Activated CD4-positive, CD25-positive, alpha-beta regulatory T cell treated with anti-CD3 and anti-CD28 coated beads, Interleukin-2, amount 50 U/mL, for 16 hours (primary cell): ENCODE results near the gene LSM4.

Source experiments
- DNase-seq: peaks from one replicate; pipeline ENCODE4 v3.0.0-alpha.2; 2020; ENCODE audit warnings: low read depth, low spot score

LSM4 gene

DNA sequence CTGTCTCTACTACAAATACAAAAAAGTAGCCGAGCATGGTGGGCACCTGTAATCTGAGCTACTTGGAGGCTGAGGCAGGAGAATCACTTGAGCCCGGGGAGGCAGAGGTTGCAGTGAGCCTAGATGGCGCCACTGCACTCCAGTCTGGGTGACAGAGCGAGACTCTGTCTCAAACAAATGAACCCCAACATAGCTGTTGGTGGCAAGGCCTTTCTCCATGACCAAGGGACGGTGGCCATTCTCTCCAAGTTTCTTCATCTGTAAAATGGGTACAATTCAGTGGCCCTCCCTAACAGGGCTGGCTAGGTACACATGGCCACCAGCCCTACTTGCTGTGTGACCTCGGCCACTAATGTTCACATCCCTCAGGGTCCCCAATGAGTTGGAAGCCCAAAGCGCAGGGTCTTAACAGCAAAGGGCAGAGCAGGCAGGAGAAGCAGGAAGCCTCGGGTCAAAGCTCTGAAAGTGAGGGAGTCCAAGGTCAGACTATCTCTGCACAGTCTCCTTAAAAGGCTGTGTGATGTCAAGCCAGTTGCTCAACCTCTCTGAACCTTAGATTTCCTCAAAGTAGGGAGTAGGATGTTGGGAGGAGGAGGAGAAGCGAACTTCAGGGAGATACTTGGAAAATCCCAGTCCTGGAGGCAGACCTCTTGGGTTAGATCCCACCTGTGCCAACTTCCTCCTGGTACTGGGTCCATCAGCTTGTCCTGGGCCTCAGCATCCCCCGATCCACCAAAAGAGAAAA lies 44.2 kb downstream of the LSM4 start:
- no peak for DNase-seq

- DNase-seq, result no peak
These were observed 48.0 kb downstream of the LSM4 start for GRCh38 chr19:18274781-18275356.

DNA sequence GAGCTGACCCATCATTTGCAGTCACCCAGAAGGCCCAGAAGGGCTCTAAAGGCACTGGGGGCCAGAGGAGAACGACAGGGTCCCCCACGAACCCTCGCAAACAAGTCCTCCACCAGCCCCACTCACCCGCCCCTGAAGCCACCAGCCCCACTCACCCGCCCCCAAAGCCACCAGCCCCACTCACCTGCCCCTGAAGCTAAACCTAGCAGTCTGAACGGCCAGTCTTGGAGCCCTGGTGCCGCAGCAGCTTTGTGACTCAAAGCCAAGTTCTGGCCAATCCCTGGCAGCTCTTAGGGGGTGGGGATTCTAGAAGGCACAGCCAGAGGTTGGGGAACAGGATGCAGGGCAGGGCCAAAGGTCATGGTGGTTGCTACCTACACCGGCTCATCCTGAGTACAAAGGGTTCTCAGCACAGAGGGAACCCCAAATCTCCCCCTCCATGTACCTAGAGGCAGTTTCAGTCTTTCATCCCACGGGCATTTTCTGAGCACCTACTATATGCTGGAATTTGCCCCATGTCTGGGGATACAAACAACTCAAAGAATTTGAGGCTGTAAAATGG lies 48.6 kb downstream of the LSM4 start, which contains the start of gene IQCN:
Gene IQCN (minus strand): TSS at position 234 of the 562 bp plus-strand sequence. CDS start 4,974 bp downstream, outside the sequence.
- no peak for DNase-seq

DNA sequence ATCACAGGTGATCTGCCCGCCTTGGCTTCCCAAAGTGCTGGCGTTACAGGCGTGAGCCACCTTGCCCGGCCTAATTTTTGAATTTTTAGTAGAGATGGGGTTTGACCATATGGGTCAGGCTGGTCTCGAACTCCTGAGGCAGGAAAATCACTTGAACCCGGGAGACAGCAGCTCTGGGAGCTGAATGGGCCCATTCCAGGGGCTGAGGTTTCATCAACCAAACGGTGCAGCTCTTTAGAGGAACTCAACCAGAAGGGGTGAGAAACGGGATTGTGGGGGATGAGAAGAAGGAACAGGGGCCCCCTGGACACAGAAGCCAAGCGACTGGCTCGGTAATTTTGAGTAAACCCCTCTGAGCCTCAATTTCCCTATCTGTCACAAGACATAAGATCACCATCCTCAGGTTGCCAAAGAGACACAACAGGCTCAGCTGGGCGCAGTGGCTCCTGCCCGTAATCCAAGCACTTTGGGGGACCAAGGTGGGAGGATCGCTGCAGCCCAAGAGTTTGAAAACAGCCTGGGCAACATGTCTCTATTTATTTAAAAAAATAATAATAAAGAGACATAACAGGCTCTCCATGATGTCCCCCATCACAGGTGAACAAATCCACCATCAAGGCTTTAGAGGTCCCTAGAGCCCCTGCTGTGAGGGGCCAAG lies 49.2 kb downstream of the LSM4 start:
- no peak for DNase-seq

GRCh38 chr19:18271433-18271841 lies 51.4 kb downstream of the LSM4 start:
- no peak for DNase-seq

GRCh38 chr19:18270326-18270725 lies 52.5 kb downstream of the LSM4 start:
- no peak for DNase-seq

DNA sequence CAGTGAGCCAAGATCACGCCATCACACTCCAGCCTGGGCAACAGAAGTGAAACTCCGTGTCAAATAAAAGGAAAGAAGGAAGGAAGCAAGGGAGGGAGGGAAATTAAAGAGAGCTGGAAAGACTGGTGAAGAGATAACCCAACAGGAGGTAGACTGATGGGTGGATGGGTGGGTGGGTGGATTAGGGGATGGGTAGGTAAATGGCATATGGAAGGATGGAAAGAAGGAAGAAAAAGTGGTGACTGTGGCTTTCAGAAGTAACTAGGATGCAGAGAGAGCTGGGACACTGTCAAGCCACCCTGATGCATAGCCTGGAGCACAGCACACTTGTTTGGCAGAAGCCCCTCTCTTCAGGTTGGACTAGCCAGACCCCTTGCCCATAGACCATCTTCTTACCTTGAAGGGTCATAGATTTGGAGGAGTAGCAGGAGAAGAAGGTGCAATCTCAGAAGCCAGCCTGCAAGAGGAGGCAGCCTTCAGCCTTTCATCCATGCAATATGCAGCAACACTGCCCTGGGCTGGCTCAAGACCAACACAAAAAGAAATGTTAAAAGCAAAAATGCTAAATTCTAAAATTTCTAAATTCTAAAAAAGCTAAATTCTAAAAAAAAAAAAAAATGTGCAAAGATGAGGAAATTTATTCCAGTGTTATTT lies 53.7 kb downstream of the LSM4 start:
- DNase-seq, result no peak

GRCh38 chr19:18266771-18267686 lies 55.8 kb downstream of the LSM4 start:
- no peak for DNase-seq

DNA sequence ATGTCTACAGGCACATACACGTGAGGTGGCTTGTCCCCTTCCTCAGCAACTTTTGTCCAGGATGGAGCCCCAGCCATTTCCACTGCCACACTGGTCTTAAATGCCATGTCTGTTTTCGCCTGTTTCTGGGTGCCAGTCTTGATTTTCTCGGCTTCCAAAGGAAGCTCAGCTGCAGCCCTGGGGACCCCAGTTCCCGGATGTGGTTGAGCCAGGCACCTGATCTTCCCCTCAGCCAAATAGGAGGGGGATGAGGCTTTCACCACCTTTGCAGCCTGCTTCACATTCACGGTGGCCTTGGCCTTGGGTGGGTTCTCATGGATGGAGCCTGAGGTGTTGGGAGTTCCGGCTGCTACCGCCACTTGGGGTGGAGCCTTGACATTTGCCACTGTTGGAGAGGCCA lies 57.3 kb downstream of the LSM4 start:
- no peak for DNase-seq

- no peak for DNase-seq
These were observed 57.8 kb downstream of the LSM4 start for GRCh38 chr19:18264971-18265540.

GRCh38 chr19:18264137-18264854 lies 58.6 kb downstream of the LSM4 start:
- no peak for DNase-seq

- no peak for DNase-seq
These were observed 59.3 kb downstream of the LSM4 start for GRCh38 chr19:18263324-18264136.

DNA sequence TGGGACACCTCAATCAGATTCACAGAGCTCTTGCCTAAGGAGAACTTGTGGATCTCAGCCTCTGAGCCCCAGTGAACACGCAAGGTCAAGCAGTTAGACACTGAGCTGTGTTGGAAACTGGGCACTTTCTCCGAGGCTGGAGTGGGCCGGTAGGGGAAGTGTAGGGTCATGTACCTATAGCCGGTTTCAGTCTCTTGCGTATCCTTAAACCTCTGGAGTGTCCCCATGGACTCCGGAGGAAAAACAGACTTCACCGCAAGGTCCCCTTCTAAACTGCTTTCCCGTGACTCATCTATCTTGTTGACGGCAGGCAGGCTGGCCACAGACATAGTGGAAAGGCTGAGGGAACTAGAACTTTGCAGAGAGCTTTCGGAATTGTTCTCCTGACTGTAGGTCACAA lies 60.0 kb downstream of the LSM4 start:
- no peak for DNase-seq

DNA sequence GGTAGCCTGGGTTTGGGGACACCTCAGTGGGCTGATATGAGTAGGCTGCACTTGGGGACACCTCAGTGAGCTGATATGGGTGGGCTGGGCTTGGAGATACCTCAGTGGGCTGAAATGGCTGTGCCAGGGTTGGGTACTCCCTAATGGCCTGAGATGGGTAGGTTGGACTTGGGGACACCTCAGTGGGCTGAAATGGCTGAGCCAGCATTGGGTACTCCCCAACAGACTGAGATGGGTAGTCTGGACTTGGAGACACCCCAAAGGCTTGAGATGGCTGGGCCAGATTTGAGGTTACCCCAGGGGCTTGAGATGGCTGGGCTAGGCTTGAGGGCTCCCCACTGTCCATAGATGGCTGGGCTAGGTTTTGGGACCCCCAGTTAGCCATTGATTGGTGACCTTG lies 60.7 kb downstream of the LSM4 start:
- no peak for DNase-seq

DNA sequence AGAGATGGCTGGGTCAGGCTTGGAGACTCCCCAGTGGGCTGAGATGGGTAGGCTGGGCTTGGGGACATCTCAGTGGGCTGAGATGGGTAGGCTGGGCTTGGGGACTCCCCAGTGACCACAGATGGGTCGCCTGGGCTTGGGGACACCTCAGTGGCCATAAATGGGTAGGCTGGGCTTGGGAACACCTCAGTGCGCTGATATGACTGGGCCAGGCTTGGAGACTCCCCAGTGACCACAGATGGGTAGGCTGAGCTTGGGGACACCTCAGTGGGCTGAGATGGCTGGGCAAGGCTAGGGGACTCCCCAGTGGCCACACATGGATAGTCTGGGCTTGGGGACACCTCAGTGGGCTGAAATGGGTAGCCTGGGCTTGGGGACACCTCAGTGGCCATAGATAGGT lies 61.4 kb downstream of the LSM4 start:
- no peak for DNase-seq

- no peak for DNase-seq
These were observed 63.0 kb downstream of the LSM4 start for GRCh38 chr19:18259893-18260292.

DNA sequence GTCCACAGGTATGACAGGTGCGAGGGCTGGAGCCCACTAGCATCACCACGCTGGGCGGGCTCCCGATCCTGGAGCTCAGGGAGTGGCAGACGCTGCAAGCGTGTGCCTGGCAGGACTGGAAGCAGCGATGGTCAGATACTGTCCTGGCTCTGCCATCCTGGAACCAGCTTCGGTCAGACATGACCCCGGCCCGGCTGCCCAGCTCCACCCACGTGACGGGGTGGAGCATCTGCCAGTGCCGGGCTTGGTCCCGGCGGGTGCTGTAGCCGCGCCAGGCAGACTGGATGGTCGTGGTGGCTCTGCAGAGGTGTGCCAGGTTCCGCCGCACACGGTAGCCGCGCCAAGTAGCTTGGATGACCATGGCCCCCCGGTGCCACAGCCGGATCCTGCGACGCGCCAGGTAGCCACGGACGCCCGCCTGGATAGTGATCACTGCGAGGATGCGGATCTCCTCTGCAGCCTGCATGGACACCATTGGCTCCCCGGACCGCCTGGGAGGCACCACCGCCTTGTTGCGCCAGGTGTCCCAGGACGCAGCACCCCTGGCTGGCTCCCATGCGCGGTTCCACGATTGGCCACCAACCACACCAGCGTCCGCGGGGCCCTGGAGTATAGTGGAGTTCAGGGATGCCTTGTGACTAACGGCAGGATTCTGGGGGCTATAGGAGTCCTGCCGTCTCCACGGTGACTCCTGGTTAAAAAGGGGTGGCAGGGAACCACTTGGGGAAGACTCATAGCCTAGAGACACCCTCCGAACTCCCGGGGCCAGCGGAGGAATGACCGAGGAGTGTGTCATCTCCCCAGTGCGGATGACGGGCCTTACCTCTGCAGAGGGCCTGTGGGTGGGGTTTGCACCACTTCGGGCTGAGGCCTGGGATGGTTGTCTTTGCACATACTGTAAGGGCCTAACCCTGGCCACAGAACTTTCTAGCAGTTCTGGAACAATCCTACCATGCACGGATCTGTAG lies 65.1 kb downstream of the LSM4 start:
- DNase-seq, result no peak
